ENCODE results near the gene AKAP12.

DNA sequence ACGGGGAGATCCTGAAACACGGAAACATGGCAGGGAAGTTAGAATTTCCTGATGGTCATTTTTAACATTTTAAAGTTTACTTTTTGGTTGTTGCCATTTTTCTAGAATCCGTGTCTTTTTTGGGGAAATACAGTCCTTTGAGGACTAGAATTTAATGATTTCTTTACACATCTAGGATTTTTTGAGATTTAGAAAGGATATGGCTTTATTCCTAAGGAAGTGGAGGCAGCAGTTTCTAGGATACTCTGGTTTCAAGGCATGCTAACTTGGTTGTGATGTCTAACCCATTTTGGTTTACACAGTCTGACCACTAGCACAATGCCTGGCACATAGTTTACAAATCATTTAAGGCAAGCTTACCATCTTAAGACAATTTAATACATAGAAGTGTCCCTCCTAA is 152.7 kb downstream of the AKAP12 start:
- TF ChIP-seq USF2 (CRISPR knock-in tag; IDR thresholded peaks at IDR 0.05) = no peak
- TF ChIP-seq CREB1 (CRISPR knock-in tag; IDR thresholded peaks at IDR 0.05) = no peak
- TF ChIP-seq, protein P1, sequence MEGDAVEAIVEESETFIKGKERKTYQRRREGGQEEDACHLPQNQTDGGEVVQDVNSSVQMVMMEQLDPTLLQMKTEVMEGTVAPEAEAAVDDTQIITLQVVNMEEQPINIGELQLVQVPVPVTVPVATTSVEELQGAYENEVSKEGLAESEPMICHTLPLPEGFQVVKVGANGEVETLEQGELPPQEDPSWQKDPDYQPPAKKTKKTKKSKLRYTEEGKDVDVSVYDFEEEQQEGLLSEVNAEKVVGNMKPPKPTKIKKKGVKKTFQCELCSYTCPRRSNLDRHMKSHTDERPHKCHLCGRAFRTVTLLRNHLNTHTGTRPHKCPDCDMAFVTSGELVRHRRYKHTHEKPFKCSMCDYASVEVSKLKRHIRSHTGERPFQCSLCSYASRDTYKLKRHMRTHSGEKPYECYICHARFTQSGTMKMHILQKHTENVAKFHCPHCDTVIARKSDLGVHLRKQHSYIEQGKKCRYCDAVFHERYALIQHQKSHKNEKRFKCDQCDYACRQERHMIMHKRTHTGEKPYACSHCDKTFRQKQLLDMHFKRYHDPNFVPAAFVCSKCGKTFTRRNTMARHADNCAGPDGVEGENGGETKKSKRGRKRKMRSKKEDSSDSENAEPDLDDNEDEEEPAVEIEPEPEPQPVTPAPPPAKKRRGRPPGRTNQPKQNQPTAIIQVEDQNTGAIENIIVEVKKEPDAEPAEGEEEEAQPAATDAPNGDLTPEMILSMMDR (IDR thresholded peaks at IDR 0.05) = no peak
- no peak for TF ChIP-seq CBFB (CRISPR knock-in tag; IDR thresholded peaks at IDR 0.05; ENCODE audit: low read depth)
- no peak for TF ChIP-seq NFE2L1 (CRISPR knock-in tag; IDR thresholded peaks at IDR 0.05)
- no peak for TF ChIP-seq CREM (CRISPR knock-in tag; IDR thresholded peaks at IDR 0.05)

All from WTC11 (cell line).